Dedifferentiated amniotic fluid mesenchymal stem cell (primary cell): Measurements from ENCODE around the gene TCERG1L.

Experiments
- DNase-seq: peaks from one replicate; pipeline ENCODE4 v3.0.0-alpha.2; 2016; ENCODE audit errors: extremely low spot score

The TCERG1L gene

GRCh38 chr10:131067690-131068089 lies 243.8 kb downstream of the TCERG1L start:
- no peak for DNase-seq

DNA sequence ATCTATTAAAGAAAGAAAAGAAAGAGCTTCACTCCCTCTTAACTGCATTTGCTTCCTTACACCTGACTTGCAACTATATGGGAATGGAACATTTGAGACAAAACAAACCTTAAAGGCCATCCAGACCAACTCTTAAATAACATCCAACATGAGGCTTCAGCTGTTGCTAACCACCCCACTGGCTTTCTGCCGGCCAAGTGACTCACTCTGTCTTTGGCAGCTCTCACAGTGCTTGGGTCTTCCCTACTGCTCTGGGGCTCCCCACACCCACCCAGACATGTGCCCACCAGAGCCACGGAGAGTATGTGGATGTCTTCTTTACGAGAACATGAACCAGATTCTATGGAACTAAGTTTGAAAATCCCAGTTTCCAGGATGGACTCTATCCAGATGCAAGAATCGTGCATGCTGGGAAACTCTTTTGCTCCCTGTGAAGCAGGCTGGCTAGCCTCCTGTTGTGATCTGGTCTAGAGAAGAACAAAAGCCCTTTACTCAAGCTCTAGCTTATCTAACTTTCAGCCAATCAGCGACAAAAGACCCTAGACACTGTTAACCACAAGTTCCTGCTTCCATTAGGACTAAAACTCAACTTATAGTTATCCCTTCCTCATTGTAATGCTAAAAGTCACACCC lies 245.7 kb downstream of the TCERG1L start:
- DNase-seq = no peak

DNA sequence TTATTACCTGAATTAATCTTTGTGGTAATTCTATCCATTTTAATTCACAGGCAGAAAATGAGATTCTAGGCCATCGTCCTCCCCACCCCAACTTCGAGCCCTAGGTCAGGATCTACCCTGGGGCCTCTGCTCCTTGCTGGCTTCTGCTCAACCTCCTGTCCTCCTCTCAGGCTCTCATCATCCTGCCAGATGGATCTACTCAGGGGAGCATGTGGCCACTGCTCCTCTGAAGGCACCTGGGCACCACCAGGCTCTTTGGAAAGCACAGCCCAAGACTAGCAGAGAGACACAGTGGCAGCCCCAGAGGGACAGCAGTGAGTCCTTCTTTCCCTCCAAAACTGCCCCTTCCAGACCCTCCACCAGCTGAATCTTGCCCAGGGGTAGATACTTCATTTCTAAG lies 248.2 kb downstream of the TCERG1L start:
- DNase-seq = no peak

DNA sequence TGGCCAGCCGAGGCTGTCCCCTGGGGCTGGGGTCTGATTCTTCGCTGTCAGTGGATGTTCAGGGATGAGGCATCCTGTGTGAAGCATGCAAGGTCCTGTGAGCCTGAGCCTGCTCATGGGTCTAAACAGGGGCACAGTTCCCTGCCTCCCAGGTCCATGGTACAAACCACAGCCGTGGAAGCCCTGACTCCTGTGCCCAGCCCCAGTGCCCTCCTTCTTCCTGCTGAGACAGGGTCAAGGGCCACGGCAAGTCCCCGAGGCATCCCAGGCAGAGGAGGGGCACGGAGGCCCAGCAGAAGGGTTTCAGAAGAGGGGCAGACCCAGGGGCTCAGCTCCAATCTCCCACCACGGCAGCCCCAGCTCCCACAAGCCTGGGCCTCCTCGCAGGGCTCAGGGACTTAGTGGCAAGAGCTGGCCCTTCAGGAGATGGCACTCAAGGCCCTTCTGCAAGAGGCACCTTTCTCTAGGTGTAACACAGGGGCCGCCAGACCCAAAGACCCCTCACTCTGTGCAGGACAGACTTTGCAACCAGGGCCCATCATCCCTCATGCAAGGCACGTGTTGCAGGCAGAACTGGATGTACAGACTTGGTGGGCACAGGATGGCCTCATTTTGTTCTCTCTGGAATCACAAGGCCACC lies 248.8 kb downstream of the TCERG1L start:
- no peak for DNase-seq

DNA sequence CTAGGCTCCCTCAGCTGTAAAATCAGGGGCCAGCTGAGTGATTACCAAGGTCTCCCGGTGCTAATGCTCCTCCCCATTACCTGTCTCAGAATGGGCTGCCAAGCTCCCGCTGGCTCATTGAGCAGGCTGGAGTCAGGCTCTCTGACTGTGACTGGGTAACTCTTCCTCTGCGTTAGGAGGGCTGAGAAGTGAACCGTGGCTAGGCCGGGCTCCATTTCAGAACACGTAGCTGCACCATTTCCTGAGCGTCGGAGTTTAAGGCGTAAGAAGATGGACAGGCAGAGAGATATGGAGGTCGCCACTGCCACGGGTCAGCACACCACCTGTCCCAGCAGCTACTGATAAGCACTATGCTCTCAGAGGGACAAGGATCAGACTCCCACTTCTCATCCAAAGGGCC lies 250.3 kb downstream of the TCERG1L start:
- DNase-seq = no peak

DNA sequence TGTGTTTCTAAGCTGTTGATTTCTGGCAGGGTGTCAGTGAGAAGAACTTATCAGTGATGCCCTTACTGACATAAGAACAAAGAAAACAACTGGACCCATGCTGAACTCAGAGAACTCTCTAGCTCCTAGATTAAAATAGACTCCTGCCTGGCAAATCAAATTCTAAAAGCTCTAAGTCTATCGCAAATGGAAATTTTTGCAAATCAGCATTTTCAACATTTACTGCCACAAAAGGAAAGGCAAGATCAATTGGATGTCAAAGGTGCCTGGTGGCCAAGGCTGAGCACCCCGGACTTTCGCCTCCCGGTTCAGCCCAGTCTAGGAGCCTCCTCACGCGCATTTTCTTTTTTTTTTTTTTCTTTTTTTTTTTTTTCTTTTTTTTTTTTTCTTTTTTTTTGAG lies 251.6 kb downstream of the TCERG1L start:
- DNase-seq = no peak

DNA sequence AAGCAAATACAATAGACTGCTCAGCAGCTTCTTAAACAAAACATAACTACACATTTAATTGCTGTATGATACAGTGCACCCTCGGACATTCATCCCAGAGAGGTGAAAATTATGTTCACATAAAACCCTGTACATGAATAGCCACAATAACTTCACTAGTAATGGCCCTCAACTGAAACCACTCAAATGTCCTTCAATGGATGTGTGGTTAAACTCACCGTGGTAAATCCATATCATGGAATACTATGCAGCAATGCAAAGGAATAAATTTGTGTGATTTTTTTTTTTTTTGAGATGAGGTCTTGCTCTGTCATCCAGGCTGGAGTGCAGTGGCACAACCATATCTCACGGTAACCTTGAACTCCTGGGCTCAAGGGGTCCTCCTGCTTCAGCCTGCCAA lies 252.7 kb downstream of the TCERG1L start:
- no peak for DNase-seq

DNA sequence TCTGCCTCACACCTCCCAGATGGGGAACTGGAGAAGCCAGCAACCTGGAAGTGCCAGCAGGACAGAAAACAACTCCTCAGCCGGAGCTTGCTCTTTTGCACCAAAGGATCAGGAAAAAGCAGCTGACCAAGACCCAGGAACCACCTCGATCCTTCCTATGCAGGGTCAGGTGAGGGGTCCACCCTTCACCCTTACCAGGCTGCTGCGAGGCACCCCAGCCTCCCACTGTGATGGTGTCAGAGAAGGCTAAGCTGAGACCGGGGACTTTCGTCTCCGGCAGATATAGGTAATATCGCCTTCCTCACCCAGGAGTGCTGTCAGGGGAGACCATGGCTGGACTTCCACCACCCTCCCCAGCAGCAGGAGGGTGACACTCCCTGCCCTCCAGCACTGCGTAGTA lies 254.7 kb downstream of the TCERG1L start:
- DNase-seq = no peak

DNA sequence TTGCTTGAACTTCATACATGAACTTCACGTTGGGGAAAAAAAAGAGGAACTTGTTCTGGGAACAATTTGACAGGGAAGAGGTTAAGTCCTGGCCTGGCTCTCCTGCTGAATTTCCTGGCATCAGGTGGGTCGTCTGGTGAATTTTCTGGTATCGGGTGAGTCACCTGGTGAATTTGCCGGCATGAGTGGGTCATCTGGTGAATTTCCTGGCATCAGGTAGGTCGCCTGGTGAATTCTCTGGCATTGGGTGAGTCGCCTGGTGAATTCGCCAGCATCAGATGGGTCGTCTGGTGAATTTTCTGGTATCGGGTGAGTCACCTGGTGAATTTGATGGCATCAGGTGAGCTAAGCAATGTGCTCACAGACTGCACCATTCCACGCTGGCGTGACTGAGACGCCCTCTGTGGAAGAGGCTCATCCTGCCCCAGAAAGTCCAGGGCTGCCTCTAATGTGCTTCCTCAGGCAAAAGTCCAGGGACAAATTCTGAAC lies 255.4 kb downstream of the TCERG1L start:
- no peak for DNase-seq

DNA sequence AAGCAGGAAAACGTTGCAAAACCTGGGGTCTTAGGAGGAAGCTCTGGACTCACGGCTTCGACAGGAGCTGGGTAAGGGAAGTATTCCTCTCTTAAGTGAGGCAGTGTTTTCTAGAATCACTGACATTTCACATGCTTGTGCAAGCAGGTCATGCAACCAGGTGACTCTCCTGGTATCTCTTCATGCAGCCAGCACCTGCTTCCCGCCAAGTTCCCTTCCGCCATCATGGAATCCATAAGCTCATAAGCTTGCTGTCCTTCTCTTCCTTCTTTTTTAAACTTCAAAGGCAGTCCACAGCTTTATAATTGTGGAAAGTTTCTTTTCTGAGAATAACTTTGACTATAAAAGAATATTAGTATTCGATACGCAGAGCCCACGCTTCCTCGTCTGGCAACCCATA lies 256.1 kb downstream of the TCERG1L start:
- no peak for DNase-seq

DNA sequence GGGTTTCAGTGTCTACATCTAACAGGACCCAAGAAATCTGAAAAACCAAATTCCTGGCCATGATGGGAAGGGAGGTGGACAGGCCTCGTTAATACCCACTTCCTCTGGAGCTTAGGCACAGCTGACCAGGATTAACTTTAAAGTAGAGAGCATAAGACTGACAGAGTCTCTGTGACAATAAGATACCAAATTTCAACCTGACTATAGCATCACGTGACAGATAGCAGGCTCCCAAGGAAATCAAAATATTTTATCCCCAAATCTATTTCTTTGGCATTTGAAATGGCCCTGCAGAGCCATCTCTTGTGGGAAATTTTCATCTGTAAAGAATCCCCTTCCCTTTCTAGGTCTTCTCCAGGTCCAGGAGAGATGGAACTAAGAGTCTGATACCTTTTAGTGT lies 258.3 kb downstream of the TCERG1L start:
- no peak for DNase-seq

GRCh38 chr10:131050162-131050766 lies 261.3 kb downstream of the TCERG1L start:
- no peak for DNase-seq

DNA sequence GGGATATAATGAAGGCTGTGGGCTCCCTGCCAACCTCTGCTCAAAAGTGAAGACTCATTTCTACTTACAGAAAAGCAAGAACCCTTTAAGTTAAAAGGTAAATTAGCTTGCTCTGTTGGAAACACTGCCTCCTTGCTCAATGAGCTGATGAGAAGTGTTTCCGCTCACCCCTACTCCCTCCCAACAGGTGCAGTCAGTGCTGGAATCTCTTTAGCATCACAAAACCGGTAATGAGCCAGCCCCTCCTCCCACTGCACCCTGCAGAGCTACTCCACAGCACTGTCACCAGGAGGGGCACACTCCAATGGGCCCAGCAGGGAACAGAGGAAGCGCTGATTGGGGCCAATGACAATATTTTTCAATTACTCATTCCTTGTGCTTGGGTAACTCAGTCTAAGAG lies 262.5 kb downstream of the TCERG1L start:
- DNase-seq = no peak

- DNase-seq = no peak
Observed at GRCh38 chr10:131048606-131049005, 262.9 kb downstream of the TCERG1L start.

GRCh38 chr10:131047501-131047900 lies 264.0 kb downstream of the TCERG1L start:
- no peak for DNase-seq

DNA sequence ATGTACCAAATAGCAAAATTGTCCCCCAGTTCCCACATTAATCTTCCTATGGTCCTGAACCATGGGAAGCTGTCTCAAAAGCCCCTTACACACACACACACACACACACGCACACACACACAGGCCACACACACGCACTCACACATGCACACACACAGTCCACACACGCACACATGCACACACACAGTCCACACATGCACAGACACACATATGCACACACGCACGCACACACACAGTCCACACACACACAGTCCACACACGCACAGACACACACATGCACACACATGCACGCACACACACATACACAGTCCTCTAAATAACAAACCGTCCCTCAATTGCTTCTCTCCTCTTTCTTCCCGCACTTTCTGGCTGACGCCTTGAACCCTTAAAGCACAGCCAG lies 265.3 kb downstream of the TCERG1L start:
- no peak for DNase-seq

DNA sequence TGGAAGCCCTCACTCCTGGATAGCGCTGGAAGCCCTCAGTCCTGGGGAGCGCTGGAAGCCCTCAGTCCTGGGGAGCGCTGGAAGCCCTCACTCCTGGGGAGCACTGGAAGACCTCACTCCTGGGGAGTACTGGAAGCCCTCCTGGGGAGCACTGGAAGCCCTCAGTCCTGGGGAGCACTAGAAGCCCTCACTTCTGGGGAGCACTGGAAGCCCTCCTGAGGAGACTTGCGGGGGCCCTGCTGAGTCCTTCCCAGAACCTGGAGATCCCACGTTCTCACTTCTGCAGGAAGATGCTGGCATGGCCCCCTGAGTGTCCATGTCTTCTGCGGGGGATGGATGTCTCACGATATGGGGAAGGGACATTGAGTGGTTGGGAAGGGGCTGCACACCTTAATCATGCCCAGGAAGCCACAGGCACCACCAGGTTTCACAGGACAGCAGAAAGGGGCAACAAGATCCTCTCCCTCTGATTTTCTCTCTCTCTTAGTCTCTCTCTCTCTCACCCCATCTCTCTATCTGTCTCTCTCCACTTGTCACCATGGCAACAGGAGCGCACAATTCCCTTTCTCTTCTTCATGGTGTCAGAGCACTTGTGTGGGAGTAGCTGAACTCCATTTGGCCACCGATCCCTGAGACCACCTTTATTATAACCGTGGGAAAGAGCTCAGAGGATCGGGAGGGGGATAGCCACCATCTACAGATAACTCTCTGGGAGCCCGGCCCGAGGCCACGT lies 267.0 kb downstream of the TCERG1L start:
- DNase-seq = no peak

DNA sequence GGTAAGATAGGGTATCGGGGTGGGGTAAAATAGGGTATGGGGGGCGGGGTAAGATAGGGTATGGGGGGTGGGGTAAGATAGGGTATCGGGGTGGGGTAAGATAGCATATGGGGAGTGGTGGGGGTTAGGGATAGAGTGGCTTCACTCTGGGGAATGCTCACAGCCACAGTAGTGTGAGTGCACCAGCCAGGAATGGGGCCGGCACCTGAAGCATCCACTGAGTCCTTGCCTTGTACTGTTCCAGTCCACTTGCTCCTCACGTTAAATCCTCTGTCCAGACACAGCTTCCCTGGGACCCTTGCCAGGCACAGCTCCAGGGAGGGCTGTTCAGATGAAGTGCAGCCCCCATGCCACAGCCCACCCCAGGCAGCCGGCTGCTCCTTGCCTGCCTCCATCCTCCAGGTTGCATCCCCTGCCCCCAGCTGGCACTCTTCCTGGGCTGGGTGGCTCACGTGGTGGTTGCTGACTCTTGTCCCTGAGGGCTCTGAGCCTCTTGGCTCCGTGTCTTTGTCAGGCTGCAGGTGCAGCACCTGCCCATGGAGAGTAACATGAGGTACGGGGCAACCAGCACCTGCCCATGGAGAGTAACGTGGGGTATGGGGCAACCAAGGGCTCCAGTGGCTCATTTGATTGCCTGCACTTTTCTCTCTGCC lies 268.4 kb downstream of the TCERG1L start:
- DNase-seq = no peak
